Spleen (tissue), 11 donors: ENCODE measurements around the gene NSUN5. TPM values are rescaled to one million over a fixed set of nuclear protein-coding genes. Genes with fewer than 3 reads are reported as not detected.
A peak's percentile ranks its signal among the peaks of the same experiment; 100 is the strongest.

Source experiments
- DNase-seq: peaks from one replicate; pipeline ENCODE4 v3.0.0-alpha.2; 2020
- H3K27ac ChIP-seq, 8 donors: fragments of 200-600 bp; sonication (generic) in 7 of 8; 1 replicate in 4 of 8; 2 replicates in 4 of 8; pipeline versions ENCODE4 v1.5.0 to v1.8.0; 2016 to 2021; ENCODE audit warnings: inconsistent platforms in 4 of 8, mild to moderate bottlenecking in 4 of 8, moderate library complexity in 1 of 8
- H3K27me3 ChIP-seq, 7 donors: fragments of 200-600 bp; sonication (generic) in 6 of 7; replicated peaks in 1 of 7; 1 replicate in 4 of 7; 2 replicates in 3 of 7; pipeline versions ENCODE4 v1.5.0 to v1.8.0; 2016 to 2021; ENCODE audit warnings: inconsistent platforms in 3 of 7, mild to moderate bottlenecking in 1 of 7
- H3K36me3 ChIP-seq, 6 donors: fragments of 200-600 bp; sonication (generic) in 5 of 6; 1 replicate in 4 of 6; 2 replicates in 2 of 6; pipeline versions ENCODE4 v1.5.0 to v1.8.0; 2016 to 2021; ENCODE audit warnings: inconsistent platforms in 2 of 6
- H3K4me1 ChIP-seq, 6 donors: fragments of 200-600 bp; sonication (generic) in 5 of 6; 1 replicate in 3 of 6; 2 replicates in 3 of 6; pipeline versions ENCODE4 v1.5.0 to v1.8.0; 2016 to 2021; ENCODE audit warnings: inconsistent platforms in 3 of 6
- H3K4me3 ChIP-seq, 8 donors: fragments of 200-600 bp; sonication (generic) in 7 of 8; 1 replicate in 4 of 8; 2 replicates in 4 of 8; pipeline versions ENCODE4 v1.5.0 to v1.8.0; 2016 to 2021; ENCODE audit warnings: inconsistent platforms in 4 of 8, mild to moderate bottlenecking in 4 of 8, moderate library complexity in 2 of 8
- H3K9me3 ChIP-seq, 8 donors: fragments of 200-600 bp; sonication (generic) in 7 of 8; 1 replicate in 4 of 8; 2 replicates in 4 of 8; pipeline versions ENCODE4 v1.5.0 to v1.8.0; 2016 to 2021; ENCODE audit warnings: inconsistent platforms in 4 of 8
- POLR2A ChIP-seq, 3 donors: fragments of 450-650 bp; IDR thresholded peaks; one replicate each; pipeline ENCODE4 v1.5.1; 2017; ENCODE audit warnings: antibody characterized with exemption in 3 of 3, mild to moderate bottlenecking in 1 of 3
- POLR2AphosphoS5 ChIP-seq, 3 donors: sonication (generic); formaldehyde crosslinking; IDR thresholded peaks; one replicate each; pipeline ENCODE4 v1.5.1; 2017; ENCODE audit warnings: antibody characterized with exemption in 3 of 3
- WGBS, 5 donors: extraction: QIAGEN DNeasy Blood & Tissue Kit in 3 of 5; methylation state at CpG; one replicate each; pipeline versions ENCODE4 v1.1.5 to v1.1.7; 2013 to 2018; 5-methylcytosine and 5-hydroxymethylcytosine counted together
- intact Hi-C: fragments of 100-400 bp; cut with DNase I; formaldehyde crosslinking; loops from one replicate; pipeline ENCODE4 v1.15.0; 2023; ENCODE audit warnings: low total_unique reads
- polyA plus RNA-seq, 3 donors: library from polyadenylated mRNA; stranded (reverse); fragments of 200-250 nt; gene quantifications; one replicate each; pipeline ENCODE4 v1.2.1, GENCODE V29; 2013
- total RNA-seq, 7 donors: library from RNA; depleted of rRNA in 3 of 7; stranded (reverse); fragments of >200 nt in 3 of 7; fragmentation: NEBNext Ultra II Directional in 4 of 7; extraction: Animal tissue kit (Norgen Biotek cat#: 25700) in 4 of 7; gene quantifications; one replicate each; pipeline versions ENCODE4 v1.1.0 to v1.2.1, GENCODE V29; 2016 to 2021
- TF ChIP-seq, protein P1 (sequence below), 11 experiments: fragments of 200-600 bp in 7 of 11; fragments of 450-650 bp in 4 of 11; sonication (generic) in 4 of 11; IDR thresholded peaks in 8 of 11; conservative IDR thresholded peaks in 3 of 11; 1 replicate in 7 of 11; 2 replicates in 4 of 11; pipeline versions ENCODE4 v1.4.0 to v1.8.0; 2016 to 2021; ENCODE audit warnings: antibody characterized with exemption in 11 of 11, inconsistent platforms in 4 of 11, mild to moderate bottlenecking in 1 of 11
- donor health status: healthy with polysubstance abuse.
- donor health status: DM: no; HTN: no; CAD: no; lungs with moderate emphysema.
- donor health status: DM: no; HTN: no; CAD: no.
- donor health status: Bipolar disorder and iron deficiency.
- donor health status: healthy.
- donor health status: DM: no; HTN: no; CAD: no.
- donor health status: DM: yes; HTN: yes; CAD: no.

NSUN5 gene
- total and polyA plus RNA-seq, 10 donors = 23.6 to 43.1 (median 30.6) TPM

DNA sequence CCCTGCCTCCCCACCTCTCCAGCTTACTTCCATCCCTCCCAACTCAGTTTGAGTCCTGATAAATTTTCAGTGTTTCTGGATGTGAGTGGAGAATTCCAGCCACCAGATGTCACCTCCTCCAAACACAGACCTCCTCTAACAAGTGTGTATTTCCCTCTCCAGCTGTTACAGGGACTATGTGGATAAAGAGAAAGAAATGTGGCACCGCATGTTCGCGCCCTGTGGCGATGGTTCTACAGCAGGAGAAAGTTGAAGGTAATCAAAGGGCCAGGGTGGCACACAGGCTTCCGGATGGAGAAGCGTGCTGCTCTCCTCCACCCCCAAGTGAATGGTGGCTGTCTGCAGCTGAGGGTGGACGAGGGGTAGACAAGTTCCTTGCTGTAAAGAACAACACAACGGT is 34.0 kb upstream of the NSUN5 start:
- TF ChIP-seq, protein P1, sequence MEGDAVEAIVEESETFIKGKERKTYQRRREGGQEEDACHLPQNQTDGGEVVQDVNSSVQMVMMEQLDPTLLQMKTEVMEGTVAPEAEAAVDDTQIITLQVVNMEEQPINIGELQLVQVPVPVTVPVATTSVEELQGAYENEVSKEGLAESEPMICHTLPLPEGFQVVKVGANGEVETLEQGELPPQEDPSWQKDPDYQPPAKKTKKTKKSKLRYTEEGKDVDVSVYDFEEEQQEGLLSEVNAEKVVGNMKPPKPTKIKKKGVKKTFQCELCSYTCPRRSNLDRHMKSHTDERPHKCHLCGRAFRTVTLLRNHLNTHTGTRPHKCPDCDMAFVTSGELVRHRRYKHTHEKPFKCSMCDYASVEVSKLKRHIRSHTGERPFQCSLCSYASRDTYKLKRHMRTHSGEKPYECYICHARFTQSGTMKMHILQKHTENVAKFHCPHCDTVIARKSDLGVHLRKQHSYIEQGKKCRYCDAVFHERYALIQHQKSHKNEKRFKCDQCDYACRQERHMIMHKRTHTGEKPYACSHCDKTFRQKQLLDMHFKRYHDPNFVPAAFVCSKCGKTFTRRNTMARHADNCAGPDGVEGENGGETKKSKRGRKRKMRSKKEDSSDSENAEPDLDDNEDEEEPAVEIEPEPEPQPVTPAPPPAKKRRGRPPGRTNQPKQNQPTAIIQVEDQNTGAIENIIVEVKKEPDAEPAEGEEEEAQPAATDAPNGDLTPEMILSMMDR (IDR thresholded peaks at IDR 0.05 in 8 of 11, conservative IDR thresholded peaks at IDR 0.05 in 3 of 11) = peak in 4 of 11 experiments; percentile 13 to 27 (median 17)
- no peak for TF ChIP-seq POLR2A (IDR thresholded peaks at IDR 0.05)
- TF ChIP-seq POLR2AphosphoS5 (IDR thresholded peaks at IDR 0.05) = no peak
- Histone ChIP-seq H3K36me3 (no peaks in the 10 kb centered on the region), H3K27ac (no peak overlapping the region), H3K4me1 (no peaks in the 10 kb centered on the region), H3K27me3 (peaks cover 0 to 20% (median 0%) of the 10 kb centered on the region in 7 donors), H3K9me3 (no peaks in the 10 kb centered on the region), H3K4me3 (no peak overlapping the region)
- 66 to 90% (median 68%) methylated on average over 8 of the region's 8 CpGs for WGBS, 5 donors
- DNase-seq = peak; percentile 42
- intact Hi-C loops = no loop called here

DNA sequence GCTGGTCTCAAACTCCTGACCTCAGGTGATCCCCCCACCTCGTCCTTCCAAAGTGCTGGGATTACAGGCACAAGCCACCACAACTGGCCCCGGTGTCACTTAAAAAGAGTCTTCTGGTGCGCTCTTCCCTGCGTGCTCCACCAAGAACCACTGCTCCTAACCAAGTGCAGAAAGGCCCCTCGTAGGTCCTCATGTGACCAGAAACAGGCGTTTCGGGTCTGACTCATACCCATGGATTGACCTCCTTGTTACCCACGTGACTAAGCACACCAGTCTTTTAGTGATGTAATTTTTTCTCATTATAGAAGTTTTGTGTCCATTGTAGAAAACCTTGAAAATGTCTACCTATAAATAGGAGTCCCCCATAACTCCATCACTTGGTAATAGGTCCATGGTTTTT is 33.3 kb upstream of the NSUN5 start:
- H3K36me3 ChIP-seq = no peaks in the 10 kb centered on the region
- WGBS, 5 donors = 59 to 82% (median 75%) methylated on average over 8 of the region's 8 CpGs
- peaks cover 0 to 20% (median 0%) of the 10 kb centered on the region in 7 donors for H3K27me3 ChIP-seq
- TF ChIP-seq POLR2A (IDR thresholded peaks at IDR 0.05) (no peak), POLR2AphosphoS5 (IDR thresholded peaks at IDR 0.05) (no peak)
- TF ChIP-seq, protein P1 (IDR thresholded peaks at IDR 0.05 in 8 of 11, conservative IDR thresholded peaks at IDR 0.05 in 3 of 11) = no peak
- no peak overlapping the region for H3K4me3 ChIP-seq
- DNase-seq = peak; percentile 11
- no peaks in the 10 kb centered on the region for H3K4me1 ChIP-seq
- no peaks in the 10 kb centered on the region for H3K9me3 ChIP-seq
- intact Hi-C loops = no loop called here
- no peak overlapping the region for H3K27ac ChIP-seq

DNA sequence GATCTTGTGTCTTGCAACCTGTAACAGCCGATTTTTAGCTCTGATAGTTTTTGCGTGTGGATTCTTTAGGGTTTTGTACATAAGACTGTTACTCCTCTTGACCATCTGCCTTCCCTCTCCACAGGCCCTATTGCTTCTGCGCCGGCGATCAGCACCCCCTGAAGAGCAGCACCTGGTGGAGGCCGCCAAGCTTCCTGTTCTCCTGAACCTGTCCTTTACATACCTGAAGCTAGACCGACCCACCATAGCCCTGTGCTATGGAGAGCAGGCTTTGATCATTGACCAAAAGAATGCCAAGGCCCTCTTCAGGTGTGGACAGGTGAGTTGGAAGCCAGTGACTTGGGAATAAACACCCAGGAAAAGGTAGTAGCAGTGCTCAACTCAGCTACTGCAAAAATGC is 31.9 kb upstream of the NSUN5 start:
- no peaks in the 10 kb centered on the region for H3K9me3 ChIP-seq
- no peaks in the 10 kb centered on the region for H3K36me3 ChIP-seq
- peaks cover 0 to 20% (median 0%) of the 10 kb centered on the region in 7 donors for H3K27me3 ChIP-seq
- DNase-seq = peak; percentile 22
- no peaks in the 10 kb centered on the region for H3K4me1 ChIP-seq
- no peak for TF ChIP-seq POLR2AphosphoS5 (IDR thresholded peaks at IDR 0.05)
- no peak for TF ChIP-seq POLR2A (IDR thresholded peaks at IDR 0.05)
- TF ChIP-seq, protein P1 (IDR thresholded peaks at IDR 0.05 in 8 of 11, conservative IDR thresholded peaks at IDR 0.05 in 3 of 11) = no peak
- H3K27ac ChIP-seq = no peak overlapping the region
- intact Hi-C loops = no loop called here
- H3K4me3 ChIP-seq = no peak overlapping the region
- WGBS, 5 donors = 83 to 94% (median 87%) methylated on average over 7 of the region's 7 CpGs

DNA sequence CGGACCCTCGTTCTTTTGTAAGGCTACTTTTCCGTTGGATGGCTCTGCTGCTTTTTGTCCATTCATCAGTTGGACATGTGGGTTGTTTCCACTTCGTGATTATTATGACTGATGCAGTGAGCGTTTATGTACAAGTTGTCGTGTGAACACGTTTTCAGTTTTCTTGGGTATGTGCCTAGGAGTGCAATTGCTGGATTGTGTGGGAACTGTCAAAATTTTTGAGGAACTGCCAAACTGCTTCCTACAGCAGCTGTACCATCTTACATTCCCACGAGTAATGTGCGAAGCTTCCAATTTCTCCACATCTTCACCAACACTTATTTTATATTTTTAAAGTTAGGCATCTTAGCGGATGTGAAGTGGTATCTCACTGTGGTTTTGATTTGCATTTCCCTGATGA is 29.7 kb upstream of the NSUN5 start:
- no peak overlapping the region for H3K4me3 ChIP-seq
- intact Hi-C loops = loop anchor here (10.0 kb wide), 1 partner anchor 96 kb away; the partner anchor contains the start of gene FZD9
- 68 to 76% (median 75%) methylated on average over 10 of the region's 10 CpGs for whole genome bisulfite sequencing, 5 donors
- no peak for DNase-seq
- no peaks in the 10 kb centered on the region for H3K9me3 ChIP-seq
- H3K27ac ChIP-seq = no peak overlapping the region
- no peaks in the 10 kb centered on the region for H3K4me1 ChIP-seq
- H3K27me3 ChIP-seq = peaks cover 0 to 11% (median 0%) of the 10 kb centered on the region in 7 donors
- no peaks in the 10 kb centered on the region for H3K36me3 ChIP-seq
- TF ChIP-seq POLR2A (IDR thresholded peaks at IDR 0.05) (no peak), POLR2AphosphoS5 (IDR thresholded peaks at IDR 0.05) (no peak)
- TF ChIP-seq, protein P1 (IDR thresholded peaks at IDR 0.05 in 8 of 11, conservative IDR thresholded peaks at IDR 0.05 in 3 of 11) = no peak
